HFFc6 (cell line): ENCODE data around the gene CSRNP2. TPM values are rescaled to one million over a fixed set of nuclear protein-coding genes. Genes with fewer than 3 reads are reported as not detected.

Experiments used
- DNase-seq: peaks from one replicate; pipeline ENCODE4 v3.0.0-alpha.2; 2018
- H3K27ac Mint-ChIP-seq: 2 replicates; pipeline ENCODE4 v1.8.0; 2020; ENCODE audit warnings: mild to moderate bottlenecking, mixed read lengths
- H3K27me3 Mint-ChIP-seq: 2 replicates; pipeline ENCODE4 v1.8.0; 2021; ENCODE audit warnings: mild to moderate bottlenecking, moderate library complexity, mixed read lengths; ENCODE audit not compliant: insufficient read depth
- H3K36me3 Mint-ChIP-seq: 2 replicates; pipeline ENCODE4 v1.8.0; 2021; ENCODE audit warnings: low read depth, mixed read lengths
- H3K4me1 Mint-ChIP-seq: 2 replicates; pipeline ENCODE4 v1.8.0; 2020; ENCODE audit warnings: low read depth, mixed read lengths
- H3K4me3 Mint-ChIP-seq: 2 replicates; pipeline ENCODE4 v1.8.0; 2020; ENCODE audit warnings: mild to moderate bottlenecking, moderate library complexity, mixed read lengths
- H3K9me3 Mint-ChIP-seq: 2 replicates; pipeline ENCODE4 v1.8.0; 2020; ENCODE audit warnings: mild to moderate bottlenecking, mixed read lengths
- CTCF ChIP-seq: fragments of 200-600 bp; sonication (generic); IDR thresholded peaks from 2 replicates; pipeline ENCODE4 v1.5.0; 2021; ENCODE audit warnings: antibody characterized with exemption, mild to moderate bottlenecking
- total RNA-seq, 6 experiments: library from RNA; stranded (reverse); fragmentation: NEBNext Ultra II Directional; extraction: Animal tissue kit (Norgen Biotek cat#: 25700); gene quantifications; 2 replicates in 1 of 6; 3 replicates in 5 of 6; pipeline ENCODE4 v1.2.3, GENCODE V29; 2021

Gene CSRNP2
- total RNA-seq, 6 experiments from 2014 or later, result 21.2 to 28.6 (median 24.1) TPM

GRCh38 chr12:51071663-51072062 lies 11.7 kb downstream of the CSRNP2 start:
- H3K4me3 Mint-ChIP-seq, result no peak overlapping the region
- no peak overlapping the region for H3K27ac Mint-ChIP-seq
- H3K36me3 Mint-ChIP-seq, result peaks cover 24% of the 10 kb centered on the region
- DNase-seq, result no peak
- H3K27me3 Mint-ChIP-seq, result 0 out of 2 replicates have a peak, but pooled peaks cover 2% of the 10 kb centered on the region
- no peaks in the 10 kb centered on the region for H3K9me3 Mint-ChIP-seq
- H3K4me1 Mint-ChIP-seq, result no peaks in the 10 kb centered on the region
- no peak for TF ChIP-seq CTCF

- TF ChIP-seq CTCF, result no peak
- Mint-ChIP-seq H3K27ac (no peak overlapping the region), H3K9me3 (no peaks in the 10 kb centered on the region), H3K4me1 (no peaks in the 10 kb centered on the region), H3K27me3 (0 out of 2 replicates have a peak, but pooled peaks cover 2% of the 10 kb centered on the region), H3K36me3 (peaks cover 23% of the 10 kb centered on the region), H3K4me3 (no peak overlapping the region)
- no peak for DNase-seq
Observed at GRCh38 chr12:51070004-51070403, 13.4 kb downstream of the CSRNP2 start.

GRCh38 chr12:51067771-51068170 lies 15.6 kb downstream of the CSRNP2 start:
- H3K27ac Mint-ChIP-seq, result no peak overlapping the region
- peaks cover 17% of the 10 kb centered on the region for H3K36me3 Mint-ChIP-seq
- no peak for DNase-seq
- H3K4me3 Mint-ChIP-seq, result no peak overlapping the region
- no peaks in the 10 kb centered on the region for H3K9me3 Mint-ChIP-seq
- no peak for TF ChIP-seq CTCF
- 0 out of 2 replicates have a peak, but pooled peaks cover 2% of the 10 kb centered on the region for H3K27me3 Mint-ChIP-seq
- H3K4me1 Mint-ChIP-seq, result no peaks in the 10 kb centered on the region

- H3K27ac Mint-ChIP-seq, result no peak overlapping the region
- DNase-seq, result no peak
- no peaks in the 10 kb centered on the region; the same call in 1 of the 2 replicates for H3K4me1 Mint-ChIP-seq
- no peaks in the 10 kb centered on the region for H3K9me3 Mint-ChIP-seq
- H3K4me3 Mint-ChIP-seq, result no peak overlapping the region
- 0 out of 2 replicates have a peak, but pooled peaks cover 2% of the 10 kb centered on the region for H3K27me3 Mint-ChIP-seq
- TF ChIP-seq CTCF, result no peak
- peaks cover 21% of the 10 kb centered on the region for H3K36me3 Mint-ChIP-seq
Observed at GRCh38 chr12:51067229-51067628, 16.2 kb downstream of the CSRNP2 start.

GRCh38 chr12:51065530-51065929 lies 17.9 kb downstream of the CSRNP2 start:
- DNase-seq, result no peak
- Mint-ChIP-seq H3K4me3 (no peak overlapping the region), H3K27me3 (no peaks in the 10 kb centered on the region), H3K36me3 (peaks cover 26% of the 10 kb centered on the region), H3K9me3 (no peaks in the 10 kb centered on the region), H3K4me1 (no peaks in the 10 kb centered on the region; the same call in 1 of the 2 replicates), H3K27ac (no peak overlapping the region)
- TF ChIP-seq CTCF, result no peak
